Measurements from ENCODE around the gene APOBEC3B. TPM values are rescaled to one million over a fixed set of nuclear protein-coding genes. Genes with fewer than 3 reads are reported as not detected.
A peak's percentile ranks its signal among the peaks of the same experiment; 100 is the strongest.

The APOBEC3B gene
- not detected in 2 replicates for total RNA-seq (2014; rRNA removed; shearing (Covaris generic); ENCODE audit: low replicate concordance)

GRCh38 chr22:38981992-38982927 is at the start of gene APOBEC3B:
Gene APOBEC3B (plus strand): TSS chr22:38982347. CDS start chr22:38982454, 107 bp downstream.
- Histone ChIP-seq H3K4me2 (ENCODE audit: low read depth, low read length, poor library complexity, severe bottlenecking) (no peak within 1 kb of the TSS), H2AFZ (ENCODE audit: low read length) (no peak within 1 kb of the TSS), H3K79me2 (ENCODE audit: low read length) (no peaks in the 10 kb centered on the region), H3K27me3 (ENCODE audit: low read length) (no peaks in the 10 kb centered on the region), H3K36me3 (ENCODE audit: insufficient read depth, low read length) (no peaks in the 10 kb centered on the region), H3K4me1 (ENCODE audit: low read length) (no peaks in the 10 kb centered on the region), H3K9ac (ENCODE audit: low read length) (no peak within 1 kb of the TSS), H3K4me3 (ENCODE audit: low read length) (no peak within 1 kb of the TSS), H3K9me3 (ENCODE audit: low read length) (no peaks in the 10 kb centered on the region), H3K9me2 (replicated peaks; ENCODE audit: insufficient read depth, low read length) (no peaks in the 10 kb centered on the region), H3K27ac (ENCODE audit: low read length) (no peak within 1 kb of the TSS), H4K20me1 (ENCODE audit: insufficient read depth, low read depth, low read length) (no peaks in the 10 kb centered on the region)
- DNase-seq, result peak; percentile 54

GRCh38 chr22:38935023-38935422 is 47.1 kb upstream of the APOBEC3B start:
- H3K4me3 ChIP-seq (ENCODE audit: low read length), result no peak overlapping the region
- H3K36me3 ChIP-seq (ENCODE audit: insufficient read depth, low read length), result no peaks in the 10 kb centered on the region
- H3K9me2 ChIP-seq (replicated peaks; ENCODE audit: insufficient read depth, low read length), result no peaks in the 10 kb centered on the region
- no peaks in the 10 kb centered on the region for H3K9me3 ChIP-seq (ENCODE audit: low read length)
- H3K4me2 ChIP-seq (ENCODE audit: low read depth, low read length, poor library complexity, severe bottlenecking), result no peak overlapping the region
- DNase-seq, result no peak
- no peak overlapping the region for H3K27ac ChIP-seq (ENCODE audit: low read length)
- no peaks in the 10 kb centered on the region for H3K79me2 ChIP-seq (ENCODE audit: low read length)
- no peaks in the 10 kb centered on the region for H3K27me3 ChIP-seq (ENCODE audit: low read length)
- no peak overlapping the region for H2AFZ ChIP-seq (ENCODE audit: low read length)
- no peaks in the 10 kb centered on the region for H4K20me1 ChIP-seq (ENCODE audit: insufficient read depth, low read depth, low read length)
- H3K4me1 ChIP-seq (ENCODE audit: low read length), result peaks cover 3% of the 10 kb centered on the region; the same call in 1 of the 2 replicates
- no peak overlapping the region for H3K9ac ChIP-seq (ENCODE audit: low read length)

GRCh38 chr22:38935616-38936015 is 46.5 kb upstream of the APOBEC3B start:
- H3K9me3 ChIP-seq (ENCODE audit: low read length), result no peaks in the 10 kb centered on the region
- DNase-seq, result no peak
- H3K79me2 ChIP-seq (ENCODE audit: low read length), result no peaks in the 10 kb centered on the region
- H3K9me2 ChIP-seq (replicated peaks; ENCODE audit: insufficient read depth, low read length), result no peaks in the 10 kb centered on the region
- H3K27me3 ChIP-seq (ENCODE audit: low read length), result no peaks in the 10 kb centered on the region
- no peak overlapping the region for H3K27ac ChIP-seq (ENCODE audit: low read length)
- H2AFZ ChIP-seq (ENCODE audit: low read length), result no peak overlapping the region
- H3K36me3 ChIP-seq (ENCODE audit: insufficient read depth, low read length), result no peaks in the 10 kb centered on the region
- H3K4me1 ChIP-seq (ENCODE audit: low read length), result peaks cover 3% of the 10 kb centered on the region; the same call in 1 of the 2 replicates
- H4K20me1 ChIP-seq (ENCODE audit: insufficient read depth, low read depth, low read length), result no peaks in the 10 kb centered on the region
- H3K4me3 ChIP-seq (ENCODE audit: low read length), result no peak overlapping the region
- H3K4me2 ChIP-seq (ENCODE audit: low read depth, low read length, poor library complexity, severe bottlenecking), result no peak overlapping the region
- no peak overlapping the region for H3K9ac ChIP-seq (ENCODE audit: low read length)

GRCh38 chr22:38936562-38936961 is 45.6 kb upstream of the APOBEC3B start:
- Histone ChIP-seq H3K36me3 (ENCODE audit: insufficient read depth, low read length) (no peaks in the 10 kb centered on the region), H3K9ac (ENCODE audit: low read length) (no peak overlapping the region), H3K4me2 (ENCODE audit: low read depth, low read length, poor library complexity, severe bottlenecking) (no peak overlapping the region), H3K4me3 (ENCODE audit: low read length) (no peak overlapping the region), H3K27ac (ENCODE audit: low read length) (no peak overlapping the region), H3K9me3 (ENCODE audit: low read length) (no peaks in the 10 kb centered on the region), H3K9me2 (replicated peaks; ENCODE audit: insufficient read depth, low read length) (no peaks in the 10 kb centered on the region), H3K4me1 (ENCODE audit: low read length) (peaks cover 3% of the 10 kb centered on the region; the same call in 1 of the 2 replicates), H3K79me2 (ENCODE audit: low read length) (no peaks in the 10 kb centered on the region), H2AFZ (ENCODE audit: low read length) (no peak overlapping the region), H3K27me3 (ENCODE audit: low read length) (no peaks in the 10 kb centered on the region), H4K20me1 (ENCODE audit: insufficient read depth, low read depth, low read length) (no peaks in the 10 kb centered on the region)
- no peak for DNase-seq

- Histone ChIP-seq H3K9me2 (replicated peaks; ENCODE audit: insufficient read depth, low read length) (no peaks in the 10 kb centered on the region), H3K9me3 (ENCODE audit: low read length) (no peaks in the 10 kb centered on the region), H2AFZ (ENCODE audit: low read length) (no peak overlapping the region), H3K27ac (ENCODE audit: low read length) (no peak overlapping the region), H3K4me3 (ENCODE audit: low read length) (no peak overlapping the region), H3K79me2 (ENCODE audit: low read length) (no peaks in the 10 kb centered on the region), H3K4me2 (ENCODE audit: low read depth, low read length, poor library complexity, severe bottlenecking) (no peak overlapping the region), H4K20me1 (ENCODE audit: insufficient read depth, low read depth, low read length) (no peaks in the 10 kb centered on the region), H3K9ac (ENCODE audit: low read length) (no peak overlapping the region), H3K27me3 (ENCODE audit: low read length) (no peaks in the 10 kb centered on the region), H3K36me3 (ENCODE audit: insufficient read depth, low read length) (no peaks in the 10 kb centered on the region), H3K4me1 (ENCODE audit: low read length) (peaks cover 3% of the 10 kb centered on the region; the same call in 1 of the 2 replicates)
- no peak for DNase-seq
These were observed 45.1 kb upstream of the APOBEC3B start for GRCh38 chr22:38937036-38937435.

- H3K4me2 ChIP-seq (ENCODE audit: low read depth, low read length, poor library complexity, severe bottlenecking), result no peak overlapping the region
- H4K20me1 ChIP-seq (ENCODE audit: insufficient read depth, low read depth, low read length), result no peaks in the 10 kb centered on the region
- H3K27ac ChIP-seq (ENCODE audit: low read length), result no peak overlapping the region
- no peak overlapping the region for H3K4me3 ChIP-seq (ENCODE audit: low read length)
- no peaks in the 10 kb centered on the region for H3K9me2 ChIP-seq (replicated peaks; ENCODE audit: insufficient read depth, low read length)
- H3K4me1 ChIP-seq (ENCODE audit: low read length), result peaks cover 3% of the 10 kb centered on the region; the same call in 1 of the 2 replicates
- H3K9me3 ChIP-seq (ENCODE audit: low read length), result no peaks in the 10 kb centered on the region
- H3K79me2 ChIP-seq (ENCODE audit: low read length), result no peaks in the 10 kb centered on the region
- H3K27me3 ChIP-seq (ENCODE audit: low read length), result no peaks in the 10 kb centered on the region
- H3K36me3 ChIP-seq (ENCODE audit: insufficient read depth, low read length), result no peaks in the 10 kb centered on the region
- no peak overlapping the region for H2AFZ ChIP-seq (ENCODE audit: low read length)
- no peak for DNase-seq
- no peak overlapping the region for H3K9ac ChIP-seq (ENCODE audit: low read length)
These were observed 44.6 kb upstream of the APOBEC3B start for GRCh38 chr22:38937541-38937940.

GRCh38 chr22:38938221-38938620 is 43.9 kb upstream of the APOBEC3B start:
- Histone ChIP-seq H3K9me3 (ENCODE audit: low read length) (no peaks in the 10 kb centered on the region), H3K27me3 (ENCODE audit: low read length) (no peaks in the 10 kb centered on the region), H2AFZ (ENCODE audit: low read length) (no peak overlapping the region), H3K27ac (ENCODE audit: low read length) (no peak overlapping the region), H3K9ac (ENCODE audit: low read length) (no peak overlapping the region), H3K4me3 (ENCODE audit: low read length) (no peak overlapping the region), H3K9me2 (replicated peaks; ENCODE audit: insufficient read depth, low read length) (no peaks in the 10 kb centered on the region), H3K4me1 (ENCODE audit: low read length) (no peaks in the 10 kb centered on the region), H3K36me3 (ENCODE audit: insufficient read depth, low read length) (no peaks in the 10 kb centered on the region), H3K79me2 (ENCODE audit: low read length) (no peaks in the 10 kb centered on the region), H3K4me2 (ENCODE audit: low read depth, low read length, poor library complexity, severe bottlenecking) (no peak overlapping the region), H4K20me1 (ENCODE audit: insufficient read depth, low read depth, low read length) (no peaks in the 10 kb centered on the region)
- no peak for DNase-seq

- no peaks in the 10 kb centered on the region for H4K20me1 ChIP-seq (ENCODE audit: insufficient read depth, low read depth, low read length)
- H3K27ac ChIP-seq (ENCODE audit: low read length), result no peak overlapping the region
- no peaks in the 10 kb centered on the region for H3K9me2 ChIP-seq (replicated peaks; ENCODE audit: insufficient read depth, low read length)
- H3K36me3 ChIP-seq (ENCODE audit: insufficient read depth, low read length), result no peaks in the 10 kb centered on the region
- H3K4me1 ChIP-seq (ENCODE audit: low read length), result no peaks in the 10 kb centered on the region
- H2AFZ ChIP-seq (ENCODE audit: low read length), result no peak overlapping the region
- H3K4me3 ChIP-seq (ENCODE audit: low read length), result no peak overlapping the region
- H3K4me2 ChIP-seq (ENCODE audit: low read depth, low read length, poor library complexity, severe bottlenecking), result no peak overlapping the region
- H3K9me3 ChIP-seq (ENCODE audit: low read length), result no peaks in the 10 kb centered on the region
- H3K9ac ChIP-seq (ENCODE audit: low read length), result no peak overlapping the region
- no peaks in the 10 kb centered on the region for H3K79me2 ChIP-seq (ENCODE audit: low read length)
- no peaks in the 10 kb centered on the region for H3K27me3 ChIP-seq (ENCODE audit: low read length)
- no peak for DNase-seq
These were observed 43.2 kb upstream of the APOBEC3B start for GRCh38 chr22:38938925-38939324.

Measured in Karpas-422 (cell line).